GM15510 (cell line): ENCODE data around the gene SGCD.

ENCODE experiments used
- POLR2A ChIP-seq: IDR thresholded peaks from 3 replicates; pipeline ENCODE4 v1.6.1; 2011; ENCODE audit warnings: borderline replicate concordance; ENCODE audit not compliant: insufficient read length; ENCODE audit errors: extremely low read depth

The SGCD gene

DNA sequence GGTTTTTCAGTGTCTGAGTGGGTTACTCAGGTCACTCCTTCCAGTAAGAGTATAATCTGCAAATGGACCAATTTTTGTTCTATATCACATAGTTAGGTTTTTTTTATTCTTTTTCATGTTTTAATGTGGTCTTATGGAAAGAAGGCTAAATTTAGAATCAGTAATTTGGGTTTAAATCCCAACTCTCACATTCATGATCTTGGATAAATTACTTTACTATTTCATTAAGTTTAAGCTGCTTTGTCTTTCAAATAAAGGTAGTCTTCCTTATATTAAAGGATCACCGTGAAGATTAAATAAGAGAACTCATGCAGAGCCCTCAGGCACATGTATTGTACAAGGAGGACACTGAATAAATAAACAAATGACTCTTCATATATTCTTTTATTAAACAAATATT lies 234.7 kb downstream of the SGCD start:
- no peak for TF ChIP-seq POLR2A

DNA sequence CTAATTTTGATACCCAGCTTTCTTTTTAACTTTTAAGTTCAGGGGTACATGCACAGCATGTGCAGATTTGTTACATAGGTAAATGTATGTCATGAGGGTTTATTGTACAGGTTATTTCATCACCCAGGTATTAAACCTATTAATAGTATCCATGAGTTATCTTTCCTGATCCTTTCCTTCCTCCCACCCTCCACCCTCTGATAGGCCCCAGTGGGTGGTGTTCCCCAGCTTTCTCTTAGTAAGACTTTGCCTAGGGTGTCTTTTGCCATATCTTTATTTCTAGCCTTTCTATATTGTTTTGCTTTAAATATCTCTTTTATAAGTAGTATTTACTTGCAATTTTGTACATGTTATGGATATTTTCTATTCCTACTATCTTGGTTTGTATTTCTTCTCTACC lies 243.7 kb downstream of the SGCD start:
- TF ChIP-seq POLR2A = no peak

DNA sequence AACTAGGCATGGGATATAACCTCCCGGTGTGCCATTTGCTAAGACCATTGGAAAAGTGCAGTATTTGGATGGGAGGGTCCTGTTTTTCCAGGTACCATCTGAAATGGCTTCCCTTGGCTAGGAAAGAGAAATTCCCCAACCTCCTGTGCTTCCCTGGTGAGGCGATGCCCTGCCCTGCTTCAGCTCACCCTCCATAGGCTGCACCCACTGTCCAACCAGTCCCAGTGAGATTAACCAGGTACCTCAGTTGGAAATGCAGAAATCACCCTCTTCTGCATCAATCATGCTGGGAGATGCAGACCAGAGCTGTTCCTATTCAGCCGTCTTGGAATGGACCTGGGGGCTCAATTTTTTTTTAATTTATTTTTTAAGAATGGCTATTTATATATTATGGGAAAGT lies 254.8 kb downstream of the SGCD start:
- TF ChIP-seq POLR2A = no peak

DNA sequence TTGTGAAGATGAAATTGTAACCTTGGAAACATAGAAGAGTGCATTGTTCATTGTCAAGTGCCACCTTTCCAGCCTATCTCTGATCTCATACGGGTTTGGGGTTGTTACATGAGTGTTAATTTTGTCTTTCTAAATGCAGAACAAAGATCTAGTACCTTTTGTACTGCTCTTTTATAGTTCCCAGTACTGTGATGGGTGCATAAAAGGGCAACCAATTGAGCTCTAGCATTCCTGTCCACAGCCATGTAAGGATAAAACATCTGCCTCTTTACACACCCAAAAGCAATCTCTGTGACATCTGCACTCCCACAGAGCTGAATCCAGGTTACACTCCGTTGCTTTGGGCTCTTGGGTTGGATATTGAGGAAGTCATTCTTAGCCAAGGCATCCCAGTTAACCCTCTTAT lies 255.2 kb downstream of the SGCD start:
- no peak for TF ChIP-seq POLR2A

DNA sequence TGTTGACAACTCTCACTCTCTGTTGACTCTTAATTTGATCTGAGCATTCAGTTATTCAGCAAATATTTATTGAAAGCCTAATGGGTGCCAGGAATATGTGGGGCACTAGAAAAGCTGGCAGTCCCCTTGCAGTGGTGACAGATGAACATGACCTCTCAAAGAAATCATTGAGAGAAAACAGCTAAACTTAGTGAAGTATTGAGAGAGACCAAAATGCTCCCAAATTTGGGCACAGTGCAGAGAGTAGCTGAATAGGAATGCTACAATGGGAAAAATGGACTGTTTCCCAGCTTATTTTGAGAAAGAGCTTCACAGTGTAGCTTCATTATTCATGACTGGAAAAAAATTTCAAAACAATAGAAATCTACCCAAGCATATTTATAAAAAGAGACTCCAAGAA lies 257.9 kb downstream of the SGCD start:
- TF ChIP-seq POLR2A = no peak

DNA sequence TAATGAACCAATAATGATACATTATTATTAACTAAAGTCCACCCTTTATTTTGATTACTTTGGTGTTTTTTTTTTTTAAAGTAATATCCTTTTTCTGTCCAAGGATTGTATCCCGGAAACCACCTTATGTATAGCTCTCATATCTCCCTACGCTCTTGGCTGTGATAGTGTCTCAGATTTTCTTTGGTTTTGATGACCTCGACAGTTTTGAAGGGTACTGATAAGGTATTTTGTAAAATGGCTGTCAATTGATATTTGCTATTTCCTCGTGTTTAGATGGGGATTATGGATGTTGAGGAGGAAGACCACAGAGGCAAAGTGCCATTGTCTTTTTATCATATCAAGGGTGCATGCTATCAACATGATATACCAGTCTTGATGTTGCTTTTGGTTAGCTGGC lies 259.0 kb downstream of the SGCD start:
- no peak for TF ChIP-seq POLR2A

DNA sequence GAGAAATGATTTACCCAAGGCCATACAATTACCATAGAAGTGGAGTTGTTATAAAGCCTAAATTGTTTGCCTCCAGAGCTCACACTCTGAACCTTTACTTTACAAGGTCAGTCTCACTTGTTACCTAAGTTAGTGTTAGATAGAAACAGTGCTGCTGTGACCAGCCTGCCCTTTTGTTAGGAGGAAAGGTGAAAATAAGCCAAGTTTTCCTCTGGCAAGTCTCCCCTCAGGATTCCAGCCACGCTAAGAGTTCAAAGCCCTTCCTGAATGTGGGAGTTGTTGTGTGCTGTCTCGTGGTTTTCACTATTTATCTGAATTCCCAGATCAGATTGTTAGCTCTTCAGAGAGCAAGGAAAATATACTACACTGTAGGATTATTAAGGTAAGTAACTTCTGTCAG lies 260.0 kb downstream of the SGCD start:
- no peak for TF ChIP-seq POLR2A

DNA sequence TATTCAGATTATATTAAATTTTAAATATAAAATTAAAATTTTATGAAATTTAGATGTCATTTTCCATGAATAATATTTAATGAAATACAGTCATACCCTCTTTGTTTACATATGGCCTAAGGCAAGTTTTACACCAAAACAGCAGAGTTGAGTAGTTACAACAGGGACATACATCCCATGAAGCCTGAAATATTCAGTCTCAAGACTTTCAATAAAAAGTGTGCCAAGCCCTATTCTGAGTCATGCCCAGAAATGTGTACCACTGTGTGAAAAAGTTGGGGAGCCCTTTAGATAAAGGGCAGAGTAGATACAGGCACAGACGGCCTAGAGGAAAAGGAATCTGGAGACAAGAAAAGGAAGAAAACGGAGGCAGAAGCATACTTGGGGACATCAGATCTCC lies 261.3 kb downstream of the SGCD start:
- TF ChIP-seq POLR2A = no peak

DNA sequence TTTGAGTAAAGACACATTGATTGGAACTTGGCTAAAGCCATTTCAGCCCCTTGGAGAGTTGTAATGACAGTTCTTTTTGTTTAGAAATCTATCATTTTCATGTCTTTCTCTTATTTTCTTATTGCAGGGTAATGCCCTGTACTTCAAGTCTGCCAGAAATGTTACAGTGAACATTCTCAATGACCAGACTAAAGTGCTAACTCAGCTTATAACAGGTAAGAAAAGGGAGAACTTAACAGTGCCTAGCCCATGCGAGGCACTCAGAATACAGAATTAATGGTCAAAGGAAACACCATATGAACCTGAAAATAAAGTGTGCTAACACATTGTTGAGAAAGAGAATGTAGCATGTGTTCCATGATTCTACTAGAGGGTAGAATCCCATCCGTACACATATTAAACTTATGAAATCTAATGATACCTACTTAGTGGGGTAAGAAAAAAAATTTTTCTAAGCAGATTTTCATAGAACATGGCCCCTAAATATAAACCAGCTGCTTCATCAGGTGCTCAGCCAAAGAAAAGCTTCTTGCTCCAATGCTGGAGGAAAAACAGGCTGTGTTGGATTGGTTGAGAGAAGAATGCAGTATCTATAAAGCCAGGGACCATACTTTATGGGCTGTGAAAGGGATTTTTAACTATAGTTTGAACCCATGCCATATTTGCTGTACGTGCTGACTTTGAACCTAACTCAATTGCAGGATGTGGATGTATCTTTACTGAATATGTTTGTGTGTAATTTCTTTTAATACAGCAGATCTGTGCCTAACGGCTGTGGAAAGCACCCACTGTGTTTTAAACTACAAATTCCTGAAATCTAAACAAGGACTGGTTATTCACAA lies 262.4 kb downstream of the SGCD start:
- no peak for TF ChIP-seq POLR2A

DNA sequence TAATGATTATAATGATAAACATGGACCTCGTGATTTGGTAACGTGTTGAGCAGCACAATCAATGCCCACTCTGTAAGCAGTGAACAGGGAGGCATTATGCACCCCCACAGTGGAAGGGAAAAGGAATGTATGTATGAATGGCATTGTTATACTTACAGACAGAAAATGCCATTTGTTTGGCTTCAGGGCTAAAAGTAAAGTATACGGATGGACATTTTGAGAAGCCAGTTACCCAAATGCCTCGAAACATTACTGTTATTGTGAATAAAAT lies 262.9 kb downstream of the SGCD start:
- TF ChIP-seq POLR2A = no peak

DNA sequence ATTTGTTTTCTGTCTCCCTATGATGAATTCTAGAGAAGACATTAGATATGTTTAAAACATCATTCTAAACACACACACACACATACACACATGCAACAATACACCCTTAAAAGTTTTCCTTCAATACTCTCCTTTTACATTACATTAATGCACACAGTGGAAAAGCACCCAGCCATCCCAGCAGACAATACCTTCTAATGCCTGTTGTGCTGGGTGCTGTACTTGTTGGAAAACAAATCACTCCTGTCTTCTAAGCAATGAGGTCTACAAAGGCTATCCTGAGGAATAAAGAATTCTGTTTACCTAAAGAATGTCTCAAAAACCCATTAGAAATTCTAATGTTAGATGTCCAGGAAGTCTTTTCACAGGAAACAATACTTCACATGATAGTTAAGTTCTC lies 264.0 kb downstream of the SGCD start:
- TF ChIP-seq POLR2A = no peak

DNA sequence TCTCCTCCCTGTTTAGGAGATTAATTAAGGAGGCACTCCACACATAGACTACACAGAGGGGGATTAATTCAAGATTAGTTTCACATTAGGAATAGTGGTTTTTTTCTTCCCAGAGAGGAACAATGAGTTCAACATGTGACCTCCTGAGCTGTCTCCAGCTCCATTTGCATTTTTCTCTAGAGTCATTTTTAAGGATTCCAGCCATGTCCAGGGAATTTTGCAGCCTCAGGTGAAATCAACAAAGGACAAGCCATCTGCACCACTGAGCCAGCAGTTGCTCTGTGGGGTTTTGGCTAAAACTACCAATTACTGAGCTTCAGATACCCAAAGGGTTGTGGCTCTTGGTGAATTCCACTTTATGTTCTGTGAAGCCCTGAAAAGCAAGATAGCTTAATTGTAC lies 264.7 kb downstream of the SGCD start:
- TF ChIP-seq POLR2A = no peak

DNA sequence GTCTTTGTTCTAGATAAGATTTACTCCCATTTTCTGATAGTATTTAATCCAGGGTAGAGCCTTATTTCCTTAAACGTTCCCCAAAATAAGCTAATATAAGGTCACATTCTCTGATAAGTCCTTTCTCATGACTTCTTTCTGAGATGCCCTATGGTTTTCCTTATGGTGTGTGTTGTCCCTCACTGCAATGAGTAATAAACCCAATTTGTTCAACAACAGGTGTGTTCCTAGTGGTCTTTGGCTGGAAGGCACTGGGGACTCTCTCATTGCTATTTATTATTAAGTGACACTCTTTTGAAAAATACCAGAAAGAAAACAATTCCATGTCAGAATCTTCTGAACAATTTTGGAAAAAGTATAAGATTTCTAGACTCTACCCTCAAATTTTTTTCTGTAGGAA lies 266.6 kb downstream of the SGCD start:
- no peak for TF ChIP-seq POLR2A

DNA sequence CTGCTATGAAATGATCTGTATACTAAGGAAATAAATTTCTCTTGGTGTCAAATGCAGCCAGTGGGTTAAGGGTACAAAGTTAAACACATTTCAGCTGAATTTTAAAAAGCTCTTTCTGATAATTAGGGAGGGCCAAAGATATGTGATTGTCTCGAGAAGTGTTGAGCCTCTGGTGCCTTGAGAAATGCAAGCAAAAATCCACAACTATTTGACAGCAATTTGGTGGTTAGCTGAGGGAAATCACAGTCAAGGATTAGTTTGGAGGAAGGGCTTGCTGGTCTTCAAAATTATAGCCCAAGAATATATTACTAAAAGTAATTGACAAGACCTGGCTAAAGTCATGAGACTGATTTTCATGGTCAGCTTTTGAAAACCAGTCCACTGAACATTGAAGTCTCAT lies 267.4 kb downstream of the SGCD start:
- TF ChIP-seq POLR2A = no peak

DNA sequence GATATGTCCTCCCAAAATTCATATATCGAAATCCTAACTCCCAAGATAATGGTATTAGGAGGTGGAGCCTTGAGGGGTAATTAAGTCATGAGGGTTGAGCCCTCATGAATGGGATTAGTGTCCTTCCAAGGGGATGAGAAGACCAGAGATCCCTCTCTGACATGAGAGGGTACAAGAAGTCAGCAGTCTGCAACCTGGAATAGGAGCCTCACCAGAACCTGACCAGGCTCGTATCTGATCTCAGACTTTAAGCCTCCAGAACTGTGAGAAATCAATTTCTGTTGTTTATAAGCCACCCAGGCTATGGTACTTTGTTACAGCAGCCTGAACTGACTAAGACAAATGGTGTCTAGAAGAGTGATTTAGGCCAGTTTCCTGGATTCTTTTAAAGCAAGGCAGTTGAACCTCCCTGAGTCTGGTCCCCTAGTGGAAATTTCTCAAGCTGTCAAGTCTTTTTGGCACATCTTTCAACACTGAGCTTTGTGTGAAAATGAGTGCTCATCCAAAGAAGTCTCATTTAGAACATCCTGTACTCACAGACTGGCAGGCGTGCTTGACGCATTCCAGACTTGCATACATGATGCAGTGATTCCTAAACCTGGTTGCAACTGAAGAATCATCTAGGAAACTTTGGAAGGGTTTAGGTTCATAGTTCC lies 268.3 kb downstream of the SGCD start:
- TF ChIP-seq POLR2A = no peak

DNA sequence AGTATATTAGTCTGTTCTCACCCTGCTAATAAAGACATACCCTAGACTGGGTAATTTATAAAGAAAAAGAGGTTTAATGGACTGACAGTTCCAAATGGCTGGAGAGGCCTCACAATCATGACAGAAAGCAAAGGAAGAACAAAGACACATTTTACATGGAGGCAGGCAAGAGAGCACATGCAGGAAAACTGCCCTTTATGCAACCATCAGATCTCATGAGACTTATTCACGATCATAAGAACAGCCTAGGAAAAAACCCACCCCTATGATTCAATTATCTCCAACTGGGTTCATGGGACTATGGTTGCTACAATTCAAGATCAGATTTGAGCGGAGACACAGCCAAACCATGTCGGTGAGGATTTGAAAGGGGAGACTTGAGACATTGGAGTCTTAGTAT lies 270.3 kb downstream of the SGCD start:
- no peak for TF ChIP-seq POLR2A
